NCI-H2171 treated with DMSO at 0.1 percent for 48 hours (cell line): ENCODE data around the gene DLGAP1.

Experiments used
- DNase-seq: peaks from one replicate; lab custom pipeline; 2025; lab: John Stamatoyannopoulos, UW

The DLGAP1 gene

DNA sequence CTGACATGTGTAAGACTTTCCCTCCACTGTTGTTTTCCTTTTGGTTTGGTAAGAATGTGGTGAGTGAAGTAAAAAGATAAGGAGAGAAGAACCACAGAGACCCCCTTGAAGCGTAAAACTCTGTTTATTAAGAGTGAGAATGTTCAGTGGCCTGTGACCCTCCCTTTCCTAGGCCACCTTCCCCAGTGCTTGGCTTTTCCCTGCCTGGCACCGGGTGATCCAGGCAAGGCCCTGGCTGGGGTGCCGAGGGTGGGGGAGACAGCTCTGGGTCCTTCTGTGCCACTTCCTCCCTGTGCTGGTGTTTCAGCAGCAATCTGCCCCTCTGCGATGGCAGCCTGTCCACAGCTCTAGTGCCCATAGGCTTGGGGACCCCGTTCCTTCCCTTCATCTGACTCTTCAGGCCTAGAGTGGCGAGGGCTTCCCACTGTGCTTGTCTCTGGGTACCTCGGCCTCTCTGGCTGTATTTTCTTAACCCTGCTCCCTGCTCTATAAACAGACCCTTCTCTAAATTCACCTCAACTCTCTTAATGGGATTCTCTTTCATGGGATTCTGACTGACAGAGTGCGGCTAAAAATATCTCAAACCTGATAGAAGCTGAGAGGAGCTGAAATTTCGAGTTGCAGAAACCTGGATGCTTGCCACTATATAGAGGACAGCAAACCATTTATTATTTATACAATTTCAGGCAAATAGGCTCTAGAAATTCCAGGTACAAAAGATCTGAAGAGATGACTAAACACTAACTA is 461.0 kb downstream of the DLGAP1 start:
- no peak for DNase-seq

DNA sequence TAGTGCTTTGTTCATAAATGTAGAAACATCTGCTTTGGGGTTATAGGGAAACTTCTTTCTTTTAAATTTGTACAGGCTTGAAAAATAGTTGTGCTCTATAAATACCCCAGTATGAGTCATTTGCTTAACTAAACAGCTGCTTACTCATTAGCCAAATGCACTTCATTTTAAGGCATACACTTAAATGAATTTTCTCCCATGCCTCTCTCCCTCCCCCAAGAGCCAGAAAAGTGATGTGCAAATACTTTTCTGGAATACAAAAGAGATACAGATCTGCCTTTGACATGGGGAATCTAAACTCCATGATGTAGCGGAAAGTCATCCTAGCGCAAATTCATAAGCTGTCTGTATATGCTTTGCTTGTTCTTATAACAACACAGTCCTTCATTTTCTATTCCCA is 469.4 kb downstream of the DLGAP1 start:
- no peak for DNase-seq

DNA sequence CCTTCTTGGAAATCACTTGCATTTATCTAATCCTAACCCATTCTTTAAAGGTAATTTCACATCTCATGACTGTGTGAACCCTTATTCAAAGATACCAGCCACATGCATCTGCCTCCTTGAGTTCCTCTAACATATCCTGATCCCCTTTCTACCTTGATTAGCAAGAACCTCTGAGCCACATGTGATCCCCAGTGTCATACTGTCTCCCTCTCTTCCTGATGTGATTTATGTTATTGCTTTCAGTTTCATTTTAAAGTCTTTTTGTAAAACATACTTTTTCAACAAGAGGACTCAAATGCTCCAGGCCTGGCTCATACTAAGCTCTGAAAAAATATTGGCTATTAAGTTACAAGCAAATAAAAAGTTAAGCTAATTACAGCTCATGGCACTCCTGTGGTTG is 470.1 kb downstream of the DLGAP1 start:
- DNase-seq, result no peak

DNA sequence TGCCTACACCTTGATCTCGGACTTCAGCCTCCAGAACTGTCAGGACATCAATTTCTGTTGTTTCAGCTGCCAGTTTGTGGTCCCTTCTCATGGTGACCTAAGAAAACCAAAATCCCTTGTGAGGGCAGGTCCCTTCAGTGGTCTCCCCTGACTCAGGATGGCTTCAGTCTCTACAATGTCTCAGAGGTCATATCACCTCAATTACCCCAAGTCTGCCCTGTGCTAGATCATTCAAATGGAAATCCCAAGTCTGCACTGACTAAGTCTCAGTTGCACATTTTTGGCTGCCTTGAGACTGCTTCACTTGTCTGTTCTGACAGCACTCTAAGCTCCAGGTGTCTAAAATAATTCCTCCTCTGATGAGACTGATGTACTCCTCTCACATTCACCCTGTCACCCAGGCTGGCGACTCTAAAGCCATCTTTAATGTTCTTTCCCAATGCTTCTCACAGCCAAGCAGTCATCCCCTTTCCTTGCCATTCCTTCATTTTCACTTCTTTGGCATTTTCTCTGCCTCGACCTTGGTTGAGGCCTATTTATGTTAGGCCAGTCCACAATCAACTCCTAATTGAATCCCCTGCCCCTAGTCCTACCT is 470.8 kb downstream of the DLGAP1 start:
- no peak for DNase-seq

DNA sequence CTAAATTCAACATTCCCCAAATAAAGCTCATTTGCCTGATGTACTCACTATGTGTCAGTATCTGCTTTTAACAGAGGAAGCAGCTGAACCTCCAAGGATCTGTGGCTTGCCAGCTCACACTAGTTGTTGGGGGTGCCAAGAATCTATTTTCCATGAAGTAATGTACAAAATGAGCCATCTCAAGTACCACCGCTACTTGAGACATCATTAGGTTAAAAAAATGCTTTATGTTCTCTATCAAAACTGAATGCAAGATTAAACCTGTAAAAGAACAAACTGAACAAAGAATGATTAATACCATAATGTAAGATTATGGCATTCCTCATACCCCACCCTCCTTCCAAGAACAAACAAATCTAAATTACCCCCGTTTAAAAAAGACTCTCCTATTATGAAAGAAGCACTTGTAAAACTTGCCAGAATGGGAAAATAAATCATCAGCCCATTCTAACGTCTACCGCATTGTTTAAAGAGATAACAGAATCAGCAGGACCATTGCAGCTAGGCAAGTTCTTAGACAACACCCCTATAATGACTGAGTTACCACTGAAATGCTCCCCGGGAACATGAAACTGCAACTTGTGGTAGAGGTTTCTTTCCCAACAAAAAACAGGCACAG is 471.6 kb downstream of the DLGAP1 start:
- no peak for DNase-seq

DNA sequence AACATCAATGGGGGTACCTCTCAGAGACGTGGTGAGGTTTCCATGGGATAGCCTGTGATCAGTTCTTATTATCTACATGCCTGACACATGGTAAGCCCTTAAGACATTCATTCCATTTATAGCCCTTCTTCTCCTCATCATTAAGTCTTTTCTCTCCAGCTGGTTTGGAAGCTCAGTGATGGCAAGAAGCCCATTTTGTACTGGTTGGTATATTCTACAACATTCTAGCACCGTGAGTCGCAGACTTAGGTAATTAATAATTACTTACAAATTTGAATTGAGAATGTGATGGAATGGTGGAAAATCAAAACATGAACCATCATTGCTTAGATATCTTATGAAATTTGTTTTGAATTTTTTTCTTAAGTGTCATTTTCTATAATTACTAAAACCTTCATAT is 472.6 kb downstream of the DLGAP1 start:
- DNase-seq, result no peak

DNA sequence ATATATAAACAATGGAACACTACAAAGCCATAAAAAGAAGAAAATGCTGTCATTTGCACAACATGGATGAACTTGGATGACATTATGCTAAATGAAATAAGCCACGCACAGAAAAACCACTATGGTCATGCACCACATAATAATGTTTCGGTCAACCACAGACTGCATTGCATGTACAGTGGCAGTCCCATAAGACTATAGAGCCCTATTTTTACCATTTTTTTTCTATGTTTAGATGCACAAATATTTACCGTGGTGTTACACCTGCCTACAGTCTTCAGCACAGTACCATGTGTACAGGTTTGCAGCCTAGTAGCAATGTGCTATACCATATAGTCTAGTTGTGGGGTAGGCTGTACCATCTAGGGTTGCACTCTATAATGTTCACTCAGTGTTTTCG is 476.1 kb downstream of the DLGAP1 start:
- no peak for DNase-seq

DNA sequence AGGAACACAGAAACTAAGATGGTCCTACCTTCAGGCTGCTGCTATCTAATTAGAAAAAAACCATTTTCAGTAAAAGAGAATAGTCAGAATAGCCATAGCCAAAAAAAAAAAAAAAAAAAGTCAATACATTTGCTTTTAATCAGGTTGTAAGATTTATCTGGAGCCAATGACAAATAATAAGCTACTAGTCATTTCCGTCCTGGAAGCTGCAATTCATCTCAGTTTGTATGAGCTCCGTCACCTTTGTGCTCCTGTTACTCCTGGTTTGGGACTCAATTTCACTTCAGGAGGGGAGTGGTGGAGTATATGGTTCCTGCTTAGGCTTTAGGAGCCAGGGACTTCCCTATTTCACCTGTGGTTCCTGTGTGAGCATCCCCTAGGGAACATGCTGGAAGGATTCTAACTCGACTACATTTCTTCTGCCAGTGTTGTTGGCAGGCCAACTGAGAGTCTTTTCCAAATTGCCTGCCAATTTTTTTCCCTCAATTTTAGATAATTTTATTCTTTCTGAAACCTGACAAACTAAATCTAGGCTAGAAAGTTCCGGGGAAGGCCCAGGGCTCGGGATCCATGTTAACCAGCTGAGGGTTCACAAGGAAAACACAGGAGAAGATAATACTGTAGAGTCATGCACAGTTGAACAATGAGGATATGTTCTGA is 481.8 kb downstream of the DLGAP1 start:
- no peak for DNase-seq

DNA sequence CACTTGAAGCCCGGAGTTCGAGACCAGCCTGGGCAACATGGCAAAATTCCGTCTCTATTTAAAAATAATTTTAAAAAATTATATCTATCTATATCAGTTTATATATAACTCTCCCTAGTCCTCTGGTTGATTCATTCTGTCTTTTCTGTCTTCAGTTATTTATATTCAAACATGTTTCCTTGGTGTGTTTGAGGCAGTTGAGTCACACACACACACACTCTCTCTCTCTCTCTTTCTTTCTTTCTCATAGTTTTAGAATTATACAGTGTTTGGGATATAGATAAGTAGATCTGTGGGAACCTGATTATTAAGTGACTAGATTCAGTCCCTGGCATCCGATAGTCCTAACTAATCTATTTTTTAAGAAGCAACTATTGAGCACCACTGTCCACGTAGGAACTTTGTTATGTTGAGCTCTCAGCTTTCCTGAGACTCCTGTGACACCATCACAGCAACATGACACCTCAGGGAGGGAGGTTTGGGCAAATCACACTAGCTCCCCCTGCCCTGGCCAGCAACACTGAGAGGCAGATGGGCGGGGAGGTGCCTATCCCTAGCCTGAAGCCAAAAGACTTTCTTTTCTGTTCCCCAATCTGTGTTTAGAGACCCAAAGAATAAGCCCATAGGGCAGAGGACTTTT is 482.7 kb downstream of the DLGAP1 start:
- peak; percentile 75 for DNase-seq

DNA sequence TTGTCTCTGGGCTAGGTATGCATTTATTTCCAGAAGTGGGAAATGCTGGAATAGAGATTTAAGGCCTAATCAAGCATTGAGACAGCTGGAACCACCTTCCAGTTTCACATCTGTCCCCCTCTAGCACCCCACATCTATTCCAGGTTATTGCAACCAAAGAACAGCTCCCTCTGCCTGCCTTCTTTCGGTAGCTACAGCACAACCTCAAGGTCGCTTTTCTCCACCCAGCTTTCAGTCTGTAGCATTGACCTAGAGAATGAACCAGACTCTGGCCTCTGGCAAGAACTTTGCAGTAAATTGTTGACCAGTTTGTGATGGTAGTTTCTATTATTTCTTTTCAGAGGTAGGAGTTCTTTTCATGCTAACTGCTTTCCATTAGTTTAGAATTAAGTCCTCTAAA is 484.2 kb downstream of the DLGAP1 start:
- DNase-seq, result peak; percentile 26

DNA sequence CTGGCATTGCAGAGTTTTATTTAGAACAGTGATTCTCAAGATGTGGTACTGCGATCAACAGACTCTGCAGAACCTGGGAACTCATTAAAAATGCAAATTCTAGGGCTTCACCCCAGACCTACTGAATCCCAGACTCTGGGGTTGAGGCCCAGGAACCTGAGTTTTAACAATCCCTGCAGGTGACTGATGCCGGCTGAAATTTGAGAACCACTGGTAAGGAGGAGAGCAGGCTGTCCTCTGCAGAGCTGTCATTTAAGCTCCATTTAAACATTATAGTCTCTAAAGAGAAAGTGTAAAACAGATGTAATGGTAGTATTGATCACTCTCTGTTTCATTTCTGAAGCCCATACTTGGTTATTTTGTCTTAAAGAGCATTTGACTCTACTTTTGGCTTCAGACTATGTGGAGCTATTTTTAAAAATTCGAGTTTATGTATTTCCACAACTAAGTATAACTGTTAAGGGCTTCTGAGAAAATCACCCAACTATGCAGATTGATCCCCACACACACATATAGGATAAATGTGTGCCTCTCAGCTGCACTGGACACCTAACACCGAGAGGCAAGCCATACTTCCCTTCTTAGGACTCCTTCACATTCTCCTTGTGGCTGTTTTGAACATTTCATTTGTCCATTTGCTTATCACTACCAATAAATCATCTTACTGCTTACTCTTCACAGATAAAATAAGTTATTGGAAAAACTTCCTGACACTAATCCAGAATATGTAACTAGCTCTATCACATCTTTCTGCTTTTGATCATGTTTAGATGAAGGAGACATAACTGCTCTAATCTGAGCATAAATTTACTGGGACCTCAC is 487.5 kb downstream of the DLGAP1 start:
- peak; percentile 84 for DNase-seq

DNA sequence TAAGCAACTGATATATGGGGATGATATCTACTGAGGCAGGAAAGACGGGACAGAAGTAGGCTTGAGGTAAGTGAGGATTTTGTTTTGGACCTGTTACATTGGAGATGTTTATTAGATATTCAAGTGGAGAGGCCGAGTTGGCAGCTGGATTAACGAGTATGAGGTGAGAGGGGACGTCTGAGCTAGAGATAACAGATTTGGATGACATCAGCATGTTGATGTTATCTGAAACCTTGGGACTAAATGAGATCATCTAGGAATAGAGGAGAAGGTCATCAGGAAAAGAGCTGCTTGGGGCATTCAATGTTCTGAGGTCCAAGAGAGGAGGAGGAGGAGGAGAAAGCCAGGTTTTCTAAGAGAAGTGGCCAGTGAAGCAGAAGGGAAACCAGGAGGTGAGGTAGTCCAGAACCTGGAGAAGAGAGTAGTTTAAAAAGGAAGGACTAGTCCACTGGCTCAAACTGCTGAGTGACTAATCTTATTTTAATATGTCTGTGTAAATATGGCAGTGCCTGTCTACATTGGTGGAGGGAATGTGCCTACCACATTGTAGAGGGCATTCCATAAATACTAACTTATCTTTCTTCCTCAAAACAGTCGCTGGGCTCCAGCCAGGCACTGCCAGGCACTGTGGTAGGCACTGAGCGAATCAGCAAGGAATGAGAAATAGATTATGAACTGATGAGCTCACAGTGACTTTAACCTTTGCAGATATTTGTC is 488.3 kb downstream of the DLGAP1 start:
- peak; percentile 73 for DNase-seq

DNA sequence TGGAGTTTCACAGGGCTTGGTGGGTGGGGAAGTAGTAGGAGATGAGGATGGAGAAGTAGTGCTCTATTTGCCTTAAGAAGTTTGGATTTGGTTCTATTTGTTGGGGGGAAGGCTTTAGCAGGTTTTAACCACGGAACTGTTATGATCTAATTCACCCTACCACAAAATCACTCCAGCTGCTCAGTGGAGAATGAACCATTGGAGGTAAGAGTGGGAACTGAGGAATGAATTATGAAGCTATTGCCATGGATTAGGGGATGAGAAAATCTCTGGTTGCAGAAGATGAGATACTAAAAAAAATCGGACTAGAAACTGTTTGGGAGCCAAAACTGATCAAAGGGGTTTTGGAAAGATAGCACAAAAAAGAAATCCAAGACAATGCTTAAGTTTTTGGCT is 488.9 kb downstream of the DLGAP1 start:
- DNase-seq, result no peak

DNA sequence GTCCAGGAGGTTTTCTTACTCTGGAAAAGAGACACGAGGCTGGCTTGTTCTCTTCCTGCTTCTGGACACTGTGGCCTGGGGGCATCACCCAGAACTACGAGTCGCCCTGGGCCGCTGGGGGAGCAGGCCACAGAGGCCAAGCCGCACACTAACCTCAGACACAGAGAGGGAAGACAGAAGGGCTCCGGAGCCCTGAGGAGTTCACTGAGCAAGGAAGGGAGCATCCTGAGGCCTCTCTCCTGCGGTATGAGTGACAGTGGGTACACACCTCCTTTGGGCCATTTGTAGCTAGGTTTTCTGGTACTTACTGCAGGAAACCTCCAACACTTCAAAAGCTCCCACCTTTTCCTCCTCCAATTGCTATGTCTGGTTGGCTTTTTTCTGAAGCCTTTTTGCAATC is 494.1 kb downstream of the DLGAP1 start:
- no peak for DNase-seq

DNA sequence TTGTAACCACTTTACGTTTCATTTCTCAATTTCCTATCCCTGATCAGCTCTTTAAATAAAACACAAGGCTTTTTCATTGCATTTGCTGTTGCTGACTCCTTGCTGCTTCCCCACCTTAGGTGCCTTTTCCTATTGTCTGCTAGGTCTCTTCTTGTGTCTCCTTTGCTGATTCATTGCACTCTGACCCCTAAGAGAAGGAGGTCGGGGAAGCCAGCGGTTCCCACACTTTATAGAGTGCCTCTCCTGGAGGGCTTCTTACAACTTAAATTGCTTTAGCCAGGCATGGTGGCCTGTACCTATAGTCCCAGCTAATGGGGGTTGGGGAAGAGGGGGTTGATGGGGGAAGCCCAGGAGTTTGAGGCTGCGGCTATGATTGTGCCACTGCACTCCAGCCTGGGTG is 495.0 kb downstream of the DLGAP1 start:
- DNase-seq, result no peak

DNA sequence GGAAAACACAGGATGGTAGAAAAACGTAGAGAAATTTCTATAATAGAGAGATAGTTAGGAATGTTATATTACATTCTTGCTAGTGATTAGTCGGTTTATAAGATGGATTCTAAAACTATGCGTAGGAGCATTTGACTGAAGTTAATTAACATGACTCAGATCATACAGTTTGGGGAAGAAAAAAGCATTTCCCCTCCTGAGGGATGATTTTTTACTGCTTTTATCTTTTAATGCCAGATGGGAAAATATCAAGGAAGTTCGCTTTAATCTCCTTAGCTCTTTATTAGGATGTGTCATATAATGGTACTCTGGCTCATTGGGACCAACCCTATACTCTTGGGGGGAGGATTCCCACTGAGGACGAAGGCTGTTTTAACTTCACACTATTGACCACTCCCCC is 503.1 kb downstream of the DLGAP1 start:
- no peak for DNase-seq

DNA sequence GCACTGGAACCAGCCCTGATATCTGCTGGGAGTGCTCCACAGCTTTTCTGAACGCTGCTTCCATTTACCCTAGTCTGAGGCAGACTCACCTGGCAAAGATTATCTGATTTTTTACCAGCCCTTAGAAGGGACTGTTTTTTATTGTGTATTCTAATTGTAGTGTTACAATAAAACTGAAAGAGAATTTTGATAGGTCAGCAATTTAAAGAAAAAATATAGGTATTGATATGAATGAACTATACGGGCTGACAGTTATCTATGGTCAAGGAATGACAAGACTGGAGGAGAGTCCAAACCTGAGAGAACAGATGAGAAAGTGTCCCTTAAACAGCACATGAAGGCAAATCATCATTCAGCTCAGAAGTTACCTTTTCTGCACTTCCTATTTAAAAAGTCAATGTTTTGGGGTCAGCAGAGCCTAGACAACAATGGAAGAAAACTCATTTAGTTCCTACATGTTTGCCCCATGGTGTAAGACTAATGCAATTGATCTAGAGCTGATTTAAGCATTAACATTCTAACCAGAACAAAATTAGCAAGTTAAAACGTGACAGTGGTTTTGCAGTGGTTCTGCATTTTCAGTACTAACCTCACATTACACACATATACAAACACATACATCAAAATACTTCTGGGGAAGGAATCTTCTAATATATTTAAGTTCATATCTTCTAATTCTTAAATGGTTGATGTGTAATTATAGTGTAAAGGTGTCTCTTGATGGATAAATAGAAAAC is 504.3 kb downstream of the DLGAP1 start:
- DNase-seq, result no peak

DNA sequence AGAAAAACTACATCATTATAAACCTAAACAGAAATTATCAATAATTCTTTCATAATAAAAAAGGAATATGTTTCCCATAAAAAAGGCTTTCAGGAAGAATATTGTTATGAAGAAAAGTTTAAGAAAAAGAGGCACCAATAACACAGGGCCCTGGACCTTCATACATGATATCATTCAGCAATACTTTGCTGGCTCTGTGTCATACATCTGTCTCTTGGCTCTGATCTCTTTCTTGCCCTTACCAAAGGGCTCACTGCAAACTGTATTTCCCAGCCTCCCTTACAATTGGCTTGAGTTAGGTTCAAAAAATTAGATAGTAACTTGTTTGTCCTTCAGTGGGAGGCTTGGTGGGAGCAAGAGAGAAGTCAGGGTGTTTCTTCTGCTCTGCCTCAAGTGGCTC is 506.1 kb downstream of the DLGAP1 start:
- DNase-seq, result no peak

DNA sequence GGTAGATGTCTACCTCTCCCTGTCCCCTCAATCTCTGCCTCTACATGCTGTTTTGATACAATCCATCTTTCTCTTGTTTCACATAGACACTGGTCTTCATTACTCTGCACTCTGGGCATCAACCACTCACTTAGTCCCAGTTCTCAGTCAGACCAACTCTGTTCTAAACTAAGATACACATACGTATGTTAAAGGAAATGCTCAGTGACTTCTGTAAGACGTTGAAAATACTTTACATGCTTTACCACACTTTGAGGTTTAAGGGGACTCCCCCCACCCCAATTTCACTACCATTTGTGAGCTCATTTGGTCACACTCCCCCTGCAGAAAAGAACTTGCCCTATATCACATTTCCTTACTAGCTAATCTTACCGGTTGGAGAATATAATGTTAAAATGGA is 507.7 kb downstream of the DLGAP1 start:
- no peak for DNase-seq

DNA sequence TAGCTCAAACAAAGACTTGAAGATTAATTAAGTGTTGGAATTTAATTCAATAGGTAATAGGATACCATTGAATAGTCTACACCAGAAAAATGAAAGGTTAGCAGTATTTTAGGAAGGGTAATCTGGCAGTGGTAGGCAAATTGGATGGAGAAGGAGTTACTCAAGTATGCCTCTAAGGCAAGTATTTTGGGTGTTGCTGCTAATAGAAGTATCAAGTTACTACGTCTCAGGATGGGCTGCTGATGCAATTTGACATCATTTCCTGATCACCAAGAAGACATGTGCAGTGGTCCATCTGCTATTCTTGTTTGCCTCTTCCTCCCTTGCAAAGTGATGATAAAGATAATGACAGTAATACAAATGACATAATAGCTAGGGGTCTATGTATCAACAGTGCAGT is 519.8 kb downstream of the DLGAP1 start:
- DNase-seq, result peak; percentile 59
